GM12892 (cell line): ENCODE measurements around the gene ZNF385D.

Experiments used
- POLR2A ChIP-seq: IDR thresholded peaks from 2 replicates; pipeline ENCODE4 v1.6.1; 2011; ENCODE audit warnings: low read depth, low read length, control low read depth
- POLR2AphosphoS5 ChIP-seq: IDR thresholded peaks from 2 replicates; pipeline ENCODE4 v1.6.1; 2011; ENCODE audit warnings: low read depth, low read length, control low read depth
- TAF1 ChIP-seq: IDR thresholded peaks from 2 replicates; pipeline ENCODE4 v1.6.1; 2011; ENCODE audit warnings: low read depth, mild to moderate bottlenecking, control low read depth, low read length, borderline replicate concordance

DNA sequence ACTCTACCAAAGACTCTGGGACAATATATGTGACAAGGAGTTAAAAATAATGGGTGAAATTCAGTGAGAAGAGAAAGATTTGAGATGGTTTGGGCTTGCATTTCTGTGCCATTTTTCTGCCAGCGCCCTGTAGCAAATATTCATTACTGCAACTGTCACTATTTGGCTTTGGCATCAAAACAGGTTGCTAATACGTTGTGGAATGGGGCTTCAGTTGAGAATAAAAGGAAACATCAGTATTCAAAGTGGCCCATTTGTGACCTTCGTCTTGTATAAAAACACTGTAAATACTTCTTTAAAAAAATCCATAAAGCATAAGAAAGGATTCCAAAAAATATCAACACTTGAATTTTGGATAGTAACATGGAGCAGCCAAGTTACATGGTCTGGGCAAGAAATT is 309.2 kb downstream of the ZNF385D start:
- no peak for TF ChIP-seq POLR2A
- TF ChIP-seq TAF1: no peak
- TF ChIP-seq POLR2AphosphoS5: no peak
